ENCODE data around the gene ERI3.

The ERI3 gene

GRCh38 chr1:44267438-44267837 lies 87.6 kb downstream of the ERI3 start:
- no peak for DNase-seq
- in situ Hi-C loops (cut with MboI; ENCODE audit: low pct_unique_long_range_greater_than_20kb, low sequenced_read_pairs): no loop called here

GRCh38 chr1:44266400-44267344 lies 88.4 kb downstream of the ERI3 start:
- no peak for DNase-seq
- in situ Hi-C loops (cut with MboI; ENCODE audit: low pct_unique_long_range_greater_than_20kb, low sequenced_read_pairs): no loop called here

- DNase-seq: no peak
- in situ Hi-C loops (cut with MboI; ENCODE audit: low pct_unique_long_range_greater_than_20kb, low sequenced_read_pairs): no loop called here
Observed at GRCh38 chr1:44265656-44266358, 89.2 kb downstream of the ERI3 start.

- in situ Hi-C loops (cut with MboI; ENCODE audit: low pct_unique_long_range_greater_than_20kb, low sequenced_read_pairs): no loop called here
Observed at GRCh38 chr1:44264451-44264771, 90.6 kb downstream of the ERI3 start.

GRCh38 chr1:44263568-44264450 lies 91.2 kb downstream of the ERI3 start:
- in situ Hi-C loops (cut with MboI; ENCODE audit: low pct_unique_long_range_greater_than_20kb, low sequenced_read_pairs): no loop called here
- no peak for DNase-seq

More at GRCh38 chr1:44264451-44264771, 90.6 kb downstream of the ERI3 start:
- DNase-seq: no peak

- in situ Hi-C loops (cut with MboI; ENCODE audit: low pct_unique_long_range_greater_than_20kb, low sequenced_read_pairs): no loop called here
- DNase-seq: no peak
Observed at GRCh38 chr1:44262816-44263567, 92.1 kb downstream of the ERI3 start.

GRCh38 chr1:44262414-44262813 lies 92.6 kb downstream of the ERI3 start:
- DNase-seq: no peak
- in situ Hi-C loops (cut with MboI; ENCODE audit: low pct_unique_long_range_greater_than_20kb, low sequenced_read_pairs): no loop called here

- in situ Hi-C loops (cut with MboI; ENCODE audit: low pct_unique_long_range_greater_than_20kb, low sequenced_read_pairs): no loop called here
- no peak for DNase-seq
Observed at GRCh38 chr1:44261962-44262361, 93.1 kb downstream of the ERI3 start.

GRCh38 chr1:44261171-44261817 lies 93.8 kb downstream of the ERI3 start:
- in situ Hi-C loops (cut with MboI; ENCODE audit: low pct_unique_long_range_greater_than_20kb, low sequenced_read_pairs): no loop called here
- no peak for DNase-seq

GRCh38 chr1:44260792-44261170 lies 94.3 kb downstream of the ERI3 start:
- no peak for DNase-seq
- in situ Hi-C loops (cut with MboI; ENCODE audit: low pct_unique_long_range_greater_than_20kb, low sequenced_read_pairs): no loop called here

GRCh38 chr1:44259090-44259489 lies 96.0 kb downstream of the ERI3 start:
- no peak for DNase-seq
- in situ Hi-C loops (cut with MboI; ENCODE audit: low pct_unique_long_range_greater_than_20kb, low sequenced_read_pairs): no loop called here

- in situ Hi-C loops (cut with MboI; ENCODE audit: low pct_unique_long_range_greater_than_20kb, low sequenced_read_pairs): no loop called here
- no peak for DNase-seq
Observed at GRCh38 chr1:44256762-44257554, 98.1 kb downstream of the ERI3 start.

GRCh38 chr1:44254392-44254910 lies 100.6 kb downstream of the ERI3 start:
- in situ Hi-C loops (cut with MboI; ENCODE audit: low pct_unique_long_range_greater_than_20kb, low sequenced_read_pairs): no loop called here
- no peak for DNase-seq

- DNase-seq: no peak
Observed at GRCh38 chr1:44251989-44252671, 102.9 kb downstream of the ERI3 start.

GRCh38 chr1:44251486-44251885 lies 103.6 kb downstream of the ERI3 start:
- in situ Hi-C loops (cut with MboI; ENCODE audit: low pct_unique_long_range_greater_than_20kb, low sequenced_read_pairs): no loop called here
- no peak for DNase-seq

More at GRCh38 chr1:44251989-44252671, 102.9 kb downstream of the ERI3 start:
- in situ Hi-C loops (cut with MboI; ENCODE audit: low pct_unique_long_range_greater_than_20kb, low sequenced_read_pairs): no loop called here

GRCh38 chr1:44250068-44250781 lies 104.8 kb downstream of the ERI3 start:
- DNase-seq: no peak
- in situ Hi-C loops (cut with MboI; ENCODE audit: low pct_unique_long_range_greater_than_20kb, low sequenced_read_pairs): no loop called here

All from KBM-7 (cell line).